ENCODE measurements around the gene GNRHR. TPM values are rescaled to one million over a fixed set of nuclear protein-coding genes. Genes with fewer than 3 reads are reported as not detected.
"Not testable (repeated sequence)": the region's sequence is repeated elsewhere in the genome, so short reads cannot be mapped to it uniquely, and the experiment has no call there.

The GNRHR gene
- total RNA-seq, 1 experiment from 2014 or later: not detected

- DNase-seq (ENCODE audit: unreplicated experiment): peak; percentile 4
- H3K36me3 Mint-ChIP-seq (ENCODE audit: insufficient read depth, unreplicated experiment): peaks cover 6% of the 10 kb centered on the region
- no TSS peak for BruUV-seq (replicated peaks)
- peaks cover 18% of the 10 kb centered on the region for H3K4me1 Mint-ChIP-seq (ENCODE audit: insufficient read depth, unreplicated experiment)
- intact Hi-C loops (cut with micrococcal nuclease): no loop called here
- ChIA-PET POLR2A (no interaction called here), CTCF (interaction anchor here (2.7 kb wide), 1 partner anchor 19 kb away, joined by 13 read pairs; no protein-coding TSS in a partner anchor)
- H3K27ac Mint-ChIP-seq (ENCODE audit: low read depth, unreplicated experiment): no peak overlapping the region
- H3K27me3 Mint-ChIP-seq (ENCODE audit: insufficient read depth, unreplicated experiment): no peaks in the 10 kb centered on the region
- H3K9me3 Mint-ChIP-seq (ENCODE audit: unreplicated experiment): no peaks in the 10 kb centered on the region
- no peak for TF ChIP-seq CTCF (IDR thresholded peaks at IDR 0.05; ENCODE audit: unreplicated experiment)
- H3K4me3 Mint-ChIP-seq (ENCODE audit: unreplicated experiment): no peak overlapping the region
Measured at GRCh38 chr4:67765928-67766327, 11.7 kb upstream of the GNRHR start.

GRCh38 chr4:67765401-67765800, 11.2 kb upstream of the GNRHR start:
- Mint-ChIP-seq H3K27me3 (ENCODE audit: insufficient read depth, unreplicated experiment) (no peaks in the 10 kb centered on the region), H3K36me3 (ENCODE audit: insufficient read depth, unreplicated experiment) (peaks cover 6% of the 10 kb centered on the region), H3K4me3 (ENCODE audit: unreplicated experiment) (no peak overlapping the region), H3K4me1 (ENCODE audit: insufficient read depth, unreplicated experiment) (peaks cover 18% of the 10 kb centered on the region), H3K9me3 (ENCODE audit: unreplicated experiment) (no peaks in the 10 kb centered on the region), H3K27ac (ENCODE audit: low read depth, unreplicated experiment) (no peak overlapping the region)
- ChIA-PET CTCF (interaction anchor here (0.6 to 2.7 kb wide), 2 partner anchors 8 to 19 kb away, joined by 3 to 13 read pairs; no protein-coding TSS in a partner anchor), POLR2A (no interaction called here)
- intact Hi-C loops (cut with micrococcal nuclease): no loop called here
- DNase-seq (ENCODE audit: unreplicated experiment): no peak
- BruUV-seq (replicated peaks): no TSS peak
- no peak for TF ChIP-seq CTCF (IDR thresholded peaks at IDR 0.05; ENCODE audit: unreplicated experiment)

GRCh38 chr4:67764183-67764582, 10.0 kb upstream of the GNRHR start:
- H3K36me3 Mint-ChIP-seq (ENCODE audit: insufficient read depth, unreplicated experiment): peaks cover 6% of the 10 kb centered on the region
- H3K9me3 Mint-ChIP-seq (ENCODE audit: unreplicated experiment): no peaks in the 10 kb centered on the region
- DNase-seq (ENCODE audit: unreplicated experiment): no peak
- intact Hi-C loops (cut with micrococcal nuclease): no loop called here
- ChIA-PET POLR2A (no interaction called here), CTCF (interaction anchor here (1.0 kb wide), 1 partner anchor 17 kb away, joined by 4 read pairs; no protein-coding TSS in a partner anchor)
- H3K27me3 Mint-ChIP-seq (ENCODE audit: insufficient read depth, unreplicated experiment): no peaks in the 10 kb centered on the region
- no peak overlapping the region for H3K27ac Mint-ChIP-seq (ENCODE audit: low read depth, unreplicated experiment)
- H3K4me3 Mint-ChIP-seq (ENCODE audit: unreplicated experiment): no peak overlapping the region
- no TSS peak for BruUV-seq (replicated peaks)
- TF ChIP-seq CTCF (IDR thresholded peaks at IDR 0.05; ENCODE audit: unreplicated experiment): no peak
- peaks cover 18% of the 10 kb centered on the region for H3K4me1 Mint-ChIP-seq (ENCODE audit: insufficient read depth, unreplicated experiment)

- intact Hi-C loops (cut with micrococcal nuclease): no loop called here
- CTCF ChIA-PET: interaction anchor here (1.0 kb wide), 1 partner anchor 92 kb away, joined by 3 read pairs; no protein-coding TSS in a partner anchor
Measured at GRCh38 chr4:67762086-67762485, 7.9 kb upstream of the GNRHR start.

GRCh38 chr4:67756991-67757390, 2.8 kb upstream of the GNRHR start:
- H3K27me3 Mint-ChIP-seq (ENCODE audit: insufficient read depth, unreplicated experiment); H3K4me3 Mint-ChIP-seq (ENCODE audit: unreplicated experiment); POLR2A ChIA-PET; H3K9me3 Mint-ChIP-seq (ENCODE audit: unreplicated experiment); H3K4me1 Mint-ChIP-seq (ENCODE audit: insufficient read depth, unreplicated experiment); H3K36me3 Mint-ChIP-seq (ENCODE audit: insufficient read depth, unreplicated experiment); DNase-seq (ENCODE audit: unreplicated experiment); intact Hi-C loops (cut with micrococcal nuclease); BruUV-seq (replicated peaks); H3K27ac Mint-ChIP-seq (ENCODE audit: low read depth, unreplicated experiment): not testable (repeated sequence)
- CTCF ChIA-PET: interaction anchor here (0.6 to 1.0 kb wide), 3 partner anchors 8 to 152 kb away, joined by 3 to 4 read pairs (median 3); no protein-coding TSS in a partner anchor

More at GRCh38 chr4:67762086-67762485, 7.9 kb upstream of the GNRHR start:
- no TSS peak for BruUV-seq (replicated peaks)
- peak; percentile 2 for DNase-seq (ENCODE audit: unreplicated experiment)
- Mint-ChIP-seq H3K27me3 (ENCODE audit: insufficient read depth, unreplicated experiment) (no peaks in the 10 kb centered on the region), H3K36me3 (ENCODE audit: insufficient read depth, unreplicated experiment) (peaks cover 10% of the 10 kb centered on the region), H3K27ac (ENCODE audit: low read depth, unreplicated experiment) (no peak overlapping the region), H3K9me3 (ENCODE audit: unreplicated experiment) (no peaks in the 10 kb centered on the region), H3K4me3 (ENCODE audit: unreplicated experiment) (no peak overlapping the region), H3K4me1 (ENCODE audit: insufficient read depth, unreplicated experiment) (peaks cover 18% of the 10 kb centered on the region)
- POLR2A ChIA-PET: no interaction called here
- no peak for TF ChIP-seq CTCF (IDR thresholded peaks at IDR 0.05; ENCODE audit: unreplicated experiment)
